Right lung (tissue), 5 donors: ENCODE results near the gene DOK1. TPM values are rescaled to one million over a fixed set of nuclear protein-coding genes. Genes with fewer than 3 reads are reported as not detected.
A peak's percentile ranks its signal among the peaks of the same experiment; 100 is the strongest.

Experiments used
- DNase-seq, 2 donors: peaks; one replicate each; pipeline ENCODE4 v3.0.0-alpha.2; 2013
- polyA plus RNA-seq, 5 donors: library from polyadenylated mRNA; unstranded; fragments of 120-200 nt; gene quantifications; one replicate each; pipeline versions ENCODE4 v1.2.1 to v1.2.3, GENCODE V29; 2013; ENCODE audit warnings: inconsistent platforms in 1 of 5, low replicate concordance in 1 of 5; ENCODE audit not compliant: insufficient read length in 5 of 5, insufficient read depth in 1 of 5

Gene DOK1
- polyA plus RNA-seq, 5 donors: 7.7 to 11.8 (median 9.7) TPM

DNA sequence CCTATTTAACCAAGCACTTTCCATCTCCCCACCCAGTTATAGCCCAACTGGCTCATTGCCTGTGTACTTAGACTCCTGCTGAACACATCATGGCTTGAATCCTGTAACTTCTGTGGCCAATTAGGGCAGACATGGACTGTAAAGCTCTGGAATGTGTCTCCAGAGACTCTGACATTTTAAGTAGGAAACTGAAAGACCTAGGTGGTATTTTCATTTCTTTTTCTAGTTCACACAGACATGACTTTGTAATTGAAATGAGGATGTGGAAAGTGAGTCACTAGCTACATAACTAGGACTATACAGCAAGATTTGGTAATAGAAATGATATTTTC is 12.2 kb downstream of the DOK1 start:
- DNase-seq: no peak

DNA sequence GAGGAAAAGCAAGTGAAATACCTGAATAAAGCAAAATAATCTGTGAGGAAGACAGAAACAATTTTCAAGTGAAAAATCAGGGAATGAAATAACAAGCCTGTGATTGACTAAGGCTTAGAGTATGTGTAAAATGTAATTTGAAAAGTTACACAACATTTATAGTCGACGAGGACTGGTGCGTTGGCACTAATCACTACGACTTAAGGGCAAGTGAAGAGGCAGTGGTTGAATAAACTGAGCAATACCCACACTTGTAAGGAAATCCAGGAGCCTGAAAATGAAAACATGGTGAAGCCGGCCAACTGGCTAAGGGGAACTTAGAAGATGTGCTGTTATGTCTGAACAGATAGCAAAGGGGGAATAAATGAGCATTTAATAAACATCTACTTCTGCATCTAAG is 13.4 kb downstream of the DOK1 start:
- DNase-seq: no peak

DNA sequence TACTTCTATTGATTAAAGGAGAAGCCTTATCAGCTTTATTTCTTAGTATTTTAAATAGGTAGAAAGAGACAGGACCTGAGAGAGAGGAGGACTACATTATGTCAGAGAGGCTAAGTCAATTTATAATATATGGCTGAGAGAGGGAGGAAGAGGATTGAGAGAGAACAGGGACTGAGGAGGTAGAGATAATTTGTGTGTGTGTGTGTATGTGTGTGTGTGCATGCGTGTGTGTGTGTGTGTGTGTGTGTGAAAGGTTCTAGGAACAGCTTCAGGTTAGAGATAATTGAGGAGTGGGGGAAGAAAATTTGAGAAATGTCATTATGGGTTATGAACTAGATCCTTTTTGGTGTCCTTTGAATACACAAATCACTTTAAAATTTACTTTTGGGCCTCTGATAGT is 15.2 kb downstream of the DOK1 start:
- no peak for DNase-seq

DNA sequence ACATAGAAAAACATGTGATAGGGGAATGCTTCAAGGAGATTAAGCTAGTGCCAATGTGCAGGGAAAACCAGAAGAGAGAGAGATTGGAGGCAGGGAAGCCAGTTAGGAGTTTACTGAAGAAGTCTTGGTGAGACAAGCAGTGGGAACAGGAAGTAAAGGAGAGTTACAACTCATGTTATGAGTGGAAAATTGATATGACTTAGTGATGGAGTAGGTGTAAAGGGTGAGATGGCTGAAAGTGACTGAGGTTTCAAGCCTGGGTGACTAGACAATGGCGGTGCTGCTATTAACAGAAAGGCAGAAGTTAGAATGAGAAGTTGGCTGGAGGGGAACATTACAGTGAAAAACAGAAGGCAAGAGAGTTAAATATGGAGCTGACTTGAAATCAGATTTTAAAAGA is 16.5 kb downstream of the DOK1 start:
- no peak for DNase-seq

DNA sequence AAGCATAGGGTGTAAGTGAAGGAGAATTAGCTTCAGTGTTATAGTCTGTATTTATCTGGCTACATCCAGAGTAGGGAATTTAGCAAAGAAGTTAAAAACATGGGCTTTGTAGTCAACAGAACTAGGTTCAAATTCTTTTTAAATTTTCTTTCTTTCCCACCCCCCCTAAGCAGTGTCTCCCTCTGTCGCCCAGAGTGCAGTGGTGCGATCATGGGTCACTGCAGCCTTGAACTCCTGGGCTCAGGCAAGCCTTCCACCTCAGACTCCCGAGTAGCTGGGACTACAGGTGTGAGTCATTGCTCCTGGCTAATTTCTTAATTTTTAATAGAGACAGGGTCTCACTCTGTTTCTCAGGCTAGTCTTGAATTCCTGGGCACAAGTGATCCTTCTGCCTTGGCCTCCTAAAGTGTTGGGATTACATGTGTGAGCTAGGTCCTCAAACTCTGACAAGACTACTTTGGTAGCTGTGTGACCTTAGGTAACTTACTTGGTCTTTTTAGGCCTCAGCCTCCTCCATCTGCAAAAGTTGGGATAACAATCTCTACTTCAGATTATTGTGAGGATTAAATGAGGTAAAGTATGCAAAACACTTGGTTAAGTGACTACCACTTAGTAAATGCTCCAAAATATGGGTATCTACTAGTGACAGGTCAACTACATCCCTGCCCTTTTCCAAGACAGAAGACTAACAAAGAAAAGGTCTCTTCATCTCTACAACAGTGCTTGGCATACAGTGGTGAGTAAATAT is 17.8 kb downstream of the DOK1 start:
- no peak for DNase-seq

DNA sequence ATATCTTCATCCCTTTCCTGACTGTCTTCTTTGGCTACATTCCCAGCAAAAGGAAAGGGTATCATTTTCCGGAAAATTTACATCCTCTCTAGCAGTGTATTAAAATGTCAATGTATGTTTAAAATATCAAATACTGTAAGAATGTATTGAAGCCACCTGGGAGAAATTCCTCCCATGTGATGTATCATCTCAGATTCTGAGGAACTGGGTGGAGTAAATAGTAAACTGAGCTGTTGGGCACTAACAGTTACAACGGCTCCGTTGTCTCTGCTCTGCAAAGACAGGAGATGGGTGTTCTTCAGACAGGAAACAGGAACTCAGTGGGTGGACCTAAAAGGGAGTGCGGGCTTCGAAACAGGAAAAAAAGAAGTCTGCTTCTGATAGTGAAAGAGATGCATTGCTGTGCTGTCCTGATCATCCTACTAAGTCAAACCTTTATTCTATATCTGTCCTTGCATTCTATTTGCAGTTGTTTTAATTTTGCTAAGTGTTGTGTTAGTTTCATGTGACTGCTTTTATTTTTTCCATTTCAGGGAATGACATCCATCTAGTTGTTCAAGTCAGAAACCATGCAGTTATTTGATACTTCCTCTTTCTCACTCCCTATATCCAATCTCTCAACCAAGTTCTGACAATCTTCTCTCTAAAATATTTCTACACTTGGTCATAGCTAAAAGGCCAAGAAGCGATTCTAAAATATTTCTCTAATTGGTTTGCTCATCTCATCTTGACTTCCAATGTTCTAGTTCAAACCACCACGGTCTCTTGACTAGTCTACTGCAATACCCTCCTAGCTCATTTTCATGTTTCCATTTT is 19.4 kb downstream of the DOK1 start:
- DNase-seq: no peak

DNA sequence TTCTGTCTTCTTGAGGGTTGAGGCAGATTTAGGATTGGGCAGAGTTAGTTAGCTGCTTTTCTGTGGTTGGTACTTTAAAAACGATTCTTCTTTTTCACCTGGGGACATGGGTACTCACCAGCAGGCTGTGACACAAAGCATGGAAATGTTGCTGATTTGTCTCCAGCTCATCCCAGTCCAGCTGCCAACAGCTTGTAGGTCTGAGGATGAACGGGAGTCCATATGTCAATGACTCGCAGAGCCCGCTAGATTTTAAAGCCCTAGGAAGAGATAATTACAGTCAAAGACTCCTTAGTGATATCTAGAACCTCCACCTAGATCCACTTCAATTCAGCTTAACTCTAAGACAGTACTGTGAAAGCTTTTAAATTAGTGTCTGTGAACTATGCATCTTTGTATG is 20.8 kb downstream of the DOK1 start:
- DNase-seq: no peak

DNA sequence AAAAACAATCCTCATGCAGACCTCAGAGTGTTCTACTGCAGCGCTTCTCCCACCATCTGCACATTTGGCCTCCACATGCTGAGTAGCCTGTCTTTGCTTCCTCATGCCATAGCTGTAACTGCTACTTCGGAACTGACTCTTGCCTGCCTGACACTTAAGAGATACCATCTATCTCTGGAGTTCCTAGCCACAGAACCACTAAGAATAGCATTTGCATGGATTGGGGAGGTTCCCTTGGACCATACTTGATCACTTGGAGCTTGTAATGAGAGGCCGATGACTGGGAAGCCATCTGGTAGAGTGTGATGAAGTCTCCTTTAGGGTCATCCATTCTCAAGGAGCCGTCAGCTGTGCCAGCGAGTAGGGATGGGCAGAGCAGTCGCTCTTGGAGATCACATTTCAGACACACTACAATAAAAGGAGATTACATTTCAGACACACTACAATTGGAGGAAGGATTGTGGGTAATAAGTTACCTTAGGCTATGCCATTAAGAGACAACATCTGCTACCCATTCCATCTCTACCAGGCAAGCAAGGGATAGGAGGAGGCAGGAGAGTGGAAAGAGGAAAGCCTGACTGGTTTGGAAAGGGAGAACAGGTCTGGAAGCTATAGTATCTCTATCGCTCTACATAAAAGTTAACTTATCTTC is 21.8 kb downstream of the DOK1 start:
- no peak for DNase-seq

DNA sequence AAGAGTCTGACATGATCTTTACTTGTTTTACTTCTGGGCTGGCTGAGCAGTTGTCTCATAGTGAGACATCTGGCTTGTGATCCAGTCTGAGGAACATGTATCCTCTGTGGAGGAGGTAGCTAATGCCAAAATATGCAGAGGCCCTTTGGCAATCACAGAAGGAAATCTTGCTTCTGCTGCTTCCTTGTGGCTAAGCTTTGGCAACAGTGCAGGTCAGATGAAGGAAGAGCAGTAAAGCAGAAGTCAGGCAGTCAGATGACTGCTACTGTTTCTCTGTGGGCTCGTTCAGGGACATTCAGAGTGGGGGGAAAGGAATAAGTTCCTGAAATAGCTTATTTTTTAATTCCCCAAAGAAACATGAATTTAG is 22.3 kb downstream of the DOK1 start:
- no peak for DNase-seq

DNA sequence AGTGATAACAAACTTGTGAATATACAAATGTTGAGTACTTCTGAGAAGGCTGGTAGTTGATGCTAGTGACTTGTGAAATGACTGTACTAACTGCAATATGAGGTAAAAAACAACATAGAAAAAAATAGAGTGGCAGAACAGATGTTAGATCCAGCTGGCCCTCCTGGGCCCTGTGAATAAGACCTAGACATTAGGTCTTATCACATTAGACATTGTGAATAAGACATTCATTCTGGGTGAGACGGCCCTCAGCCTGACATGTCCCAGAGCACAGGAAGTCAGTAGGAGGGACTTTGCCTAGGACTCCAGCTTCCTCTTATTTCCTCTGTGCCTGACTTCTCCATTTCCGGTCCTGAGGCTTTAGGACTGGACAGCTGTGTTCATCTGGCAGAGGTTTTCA is 22.9 kb downstream of the DOK1 start:
- DNase-seq: no peak

DNA sequence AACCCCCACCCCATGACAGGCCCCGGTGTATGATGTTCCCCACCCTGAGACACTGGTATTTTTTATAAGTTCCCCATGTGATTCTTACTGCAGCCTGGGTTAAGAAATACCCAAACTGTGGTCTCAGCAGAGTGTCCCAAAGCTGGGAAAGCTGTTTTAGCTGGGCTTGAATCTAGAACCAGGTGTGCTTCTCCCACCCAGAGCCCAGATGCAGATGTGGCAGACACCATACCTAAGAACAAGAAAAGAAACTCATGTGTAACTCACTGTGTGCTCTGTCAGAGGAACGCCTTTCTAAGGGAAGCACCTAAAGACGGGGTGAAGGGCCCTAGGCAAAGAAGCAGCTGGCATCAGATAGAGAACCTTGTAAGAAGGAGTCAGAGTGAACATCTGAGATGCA is 23.9 kb downstream of the DOK1 start:
- DNase-seq: no peak

DNA sequence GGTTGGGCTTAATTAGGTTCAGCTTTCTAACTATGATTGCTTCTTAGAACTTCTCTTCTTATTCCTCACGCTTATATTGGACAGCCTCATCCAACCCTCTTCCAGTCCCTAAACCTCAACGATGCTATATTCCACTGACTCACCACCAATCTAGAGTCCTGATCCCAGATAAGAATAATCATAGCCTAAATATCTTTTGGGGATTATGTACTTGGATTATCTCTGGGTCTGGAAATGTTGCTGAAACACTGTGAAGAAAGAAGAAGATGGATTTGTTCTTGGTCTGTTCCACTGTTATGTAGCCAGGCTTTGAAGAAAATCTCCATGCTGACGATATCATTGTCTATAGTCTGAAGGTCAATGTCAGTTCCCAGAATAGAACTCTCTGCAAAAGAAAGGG is 26.9 kb downstream of the DOK1 start:
- no peak for DNase-seq

DNA sequence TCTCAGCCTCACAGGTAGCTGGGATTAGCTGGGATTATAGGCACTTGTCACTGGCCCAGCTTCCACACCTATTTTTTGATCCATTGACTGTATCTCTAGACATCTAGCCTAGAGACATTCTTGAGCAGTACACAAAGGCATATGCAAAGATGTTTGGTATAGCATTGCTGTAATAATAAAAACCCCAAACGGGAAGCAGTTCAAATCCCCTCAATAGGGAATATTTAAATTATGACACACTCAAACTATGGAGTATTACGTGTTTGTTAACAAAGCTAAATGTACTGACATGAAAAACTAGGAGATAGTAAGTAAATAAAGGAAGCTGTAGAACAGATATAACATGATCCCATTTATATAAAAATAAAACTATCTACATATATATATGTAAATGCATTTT is 27.7 kb downstream of the DOK1 start:
- DNase-seq: no peak

DNA sequence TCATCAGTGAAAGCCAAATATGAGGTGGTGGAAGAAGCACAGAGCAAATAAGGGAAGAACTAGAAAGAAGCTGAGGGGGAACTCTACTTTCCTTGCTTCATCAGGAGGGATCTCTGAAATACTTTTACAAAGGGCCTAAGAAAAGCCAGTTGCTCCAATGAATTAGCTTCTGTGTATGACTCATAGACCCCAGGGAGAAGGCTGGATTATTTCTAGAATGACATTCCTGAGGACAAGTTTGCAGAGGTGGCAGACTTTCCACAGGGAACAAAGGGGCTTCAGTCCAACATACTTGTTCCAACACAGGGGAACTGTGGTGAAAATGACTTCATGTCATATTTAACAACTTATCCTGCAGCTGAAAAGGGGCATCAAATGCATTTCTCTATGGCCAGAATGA is 29.0 kb downstream of the DOK1 start:
- DNase-seq: no peak

DNA sequence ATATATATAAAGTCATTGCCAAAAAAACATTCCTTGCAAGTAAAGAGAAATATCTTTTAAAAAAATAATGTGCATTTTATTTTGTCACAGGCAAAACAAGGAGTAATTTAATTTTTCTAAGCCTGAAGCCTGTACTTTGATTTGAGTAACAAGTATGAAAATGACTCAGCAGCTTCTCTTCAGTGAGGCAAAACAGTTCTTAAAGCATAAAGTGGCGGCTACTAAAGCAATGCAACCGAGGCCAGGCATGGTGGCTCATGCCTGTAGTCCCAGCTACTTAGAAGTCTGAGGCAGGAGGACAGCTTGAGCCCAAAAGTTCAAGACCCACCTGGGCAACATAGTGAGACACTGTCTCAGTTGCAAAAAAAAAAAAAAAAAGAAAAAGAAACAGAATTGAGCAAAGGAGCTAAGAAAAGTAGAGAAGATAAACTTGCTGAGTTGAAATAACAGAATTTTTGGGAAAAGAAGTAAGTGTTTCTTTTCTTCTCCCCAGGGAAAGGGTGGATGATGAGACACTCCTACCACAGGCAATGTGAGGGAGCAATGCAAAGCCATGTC is 29.6 kb downstream of the DOK1 start:
- DNase-seq: no peak

DNA sequence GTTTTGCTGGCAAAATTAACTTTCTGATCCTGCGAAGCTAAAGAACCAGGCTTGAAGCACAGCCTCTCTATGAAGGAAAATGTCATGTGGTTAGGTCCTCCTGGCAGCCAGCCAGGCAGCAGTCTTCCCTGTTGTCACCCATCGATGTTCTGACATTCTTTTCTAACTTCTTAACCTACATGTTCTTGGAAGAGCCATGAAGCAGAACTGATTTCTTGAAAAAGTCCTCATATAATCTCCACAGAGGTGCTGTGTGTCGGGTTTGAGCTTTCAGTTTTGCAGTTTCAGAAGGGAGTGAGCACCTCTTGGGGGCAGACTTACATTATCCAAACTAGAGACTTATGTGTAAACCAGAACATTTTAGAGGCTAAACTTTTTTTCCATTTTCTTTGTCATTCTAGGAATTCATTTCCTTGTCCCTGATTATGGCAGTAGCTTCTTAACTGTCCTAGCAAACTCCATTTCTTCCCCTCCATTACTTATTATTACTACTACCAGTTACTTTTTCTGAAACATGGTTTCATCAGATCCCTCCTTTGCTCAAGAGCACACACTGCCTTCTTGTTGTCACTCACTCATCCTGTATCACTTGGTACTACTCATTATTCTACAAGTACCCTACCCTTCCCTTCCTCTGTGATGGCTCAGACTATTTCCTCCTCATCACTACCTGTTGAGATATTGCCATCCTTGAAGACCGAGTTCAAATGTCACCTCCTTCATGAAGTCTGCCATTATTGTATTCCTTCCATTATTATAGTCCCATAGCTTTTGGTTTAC is 31.1 kb downstream of the DOK1 start:
- DNase-seq: no peak

DNA sequence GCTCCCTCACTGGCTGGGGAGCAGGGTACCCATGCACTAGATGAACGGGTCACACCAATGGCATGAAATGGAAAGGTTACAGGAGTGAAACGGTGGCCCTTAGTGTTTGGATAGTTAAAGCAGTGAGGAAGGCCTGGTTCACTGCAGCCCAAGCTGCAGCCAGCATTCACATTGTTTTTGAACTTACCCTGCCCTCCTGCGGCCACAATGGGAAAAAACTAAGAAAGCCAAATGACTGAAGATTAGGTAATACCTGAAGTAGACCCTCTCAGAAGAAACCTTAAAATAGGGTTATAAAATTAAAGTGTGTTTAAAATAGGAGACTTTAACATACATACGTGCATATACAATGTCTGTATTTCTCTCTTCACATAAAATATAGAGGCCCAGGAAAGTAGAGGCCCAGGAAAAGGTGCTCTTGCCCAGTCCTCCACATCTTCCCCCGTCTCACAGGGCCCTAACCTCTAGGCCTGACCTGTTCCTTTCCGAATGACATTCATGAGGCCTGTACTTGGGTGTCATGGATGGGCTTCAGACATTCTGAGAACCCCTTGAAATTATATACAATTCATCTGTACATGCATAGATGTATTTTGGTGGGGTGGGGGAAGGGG is 33.3 kb downstream of the DOK1 start:
- peak; percentile 54 to 67 for DNase-seq

DNA sequence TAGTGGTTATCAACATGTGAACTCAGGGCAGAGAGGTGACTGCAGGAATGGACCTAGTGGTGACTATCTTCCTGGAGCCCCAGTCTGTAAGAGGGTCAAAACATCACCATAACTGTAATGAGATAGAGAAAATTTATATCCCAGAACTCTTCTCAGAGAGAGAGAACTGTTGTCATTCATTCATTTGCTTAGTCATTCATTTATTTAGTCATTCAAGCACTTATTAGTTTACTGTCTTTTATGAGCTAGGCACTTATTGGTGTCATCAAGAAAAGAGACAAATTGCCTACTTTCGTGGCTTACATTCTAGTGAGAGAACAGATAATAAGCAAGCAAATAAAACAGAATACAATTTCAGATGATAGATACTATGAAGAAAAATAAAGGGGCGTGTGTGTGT is 34.1 kb downstream of the DOK1 start:
- DNase-seq: no peak

DNA sequence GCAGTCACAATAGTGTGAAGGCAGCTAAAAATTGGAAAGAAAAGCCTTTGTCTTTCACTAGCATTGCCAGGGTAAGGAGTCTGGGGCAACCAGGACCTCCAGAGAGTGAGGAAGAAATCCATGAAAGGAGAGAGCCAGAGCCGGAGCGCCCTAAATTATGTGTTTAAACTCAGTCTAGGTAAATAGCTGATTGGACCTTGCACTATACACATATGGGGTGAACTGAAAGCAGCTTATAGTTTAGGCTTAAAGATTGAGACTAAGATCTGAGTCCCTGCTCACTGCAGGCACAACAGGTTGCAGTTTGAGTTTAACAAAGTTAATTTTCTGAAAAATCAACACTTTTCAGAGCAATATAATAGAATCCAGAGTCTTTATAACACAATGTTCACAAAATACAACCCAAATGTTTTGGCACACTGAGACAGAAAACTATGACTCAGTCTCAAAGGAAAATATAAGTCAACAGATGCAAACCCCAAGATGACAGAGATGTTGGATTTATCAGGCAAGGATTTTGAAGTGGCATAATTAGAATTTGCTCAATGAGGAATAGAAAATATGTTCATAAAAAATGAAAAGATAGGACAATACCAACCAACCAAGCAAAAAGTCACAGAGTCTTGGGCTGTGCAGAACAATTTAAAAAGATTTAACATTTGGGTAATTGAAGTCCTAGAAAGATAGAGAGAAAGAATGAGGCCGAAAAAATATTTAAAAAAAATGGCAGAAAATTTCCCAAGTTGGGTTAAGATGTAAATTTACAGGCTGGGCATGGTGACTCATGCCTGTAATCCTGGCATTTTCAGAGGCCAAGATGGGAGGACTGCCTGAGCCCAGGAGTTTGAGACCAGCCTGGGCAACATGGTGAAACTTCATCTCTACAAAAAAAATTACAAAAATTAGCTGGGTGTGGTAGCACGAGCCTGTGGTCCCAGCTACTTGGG is 39.6 kb downstream of the DOK1 start:
- no peak for DNase-seq

DNA sequence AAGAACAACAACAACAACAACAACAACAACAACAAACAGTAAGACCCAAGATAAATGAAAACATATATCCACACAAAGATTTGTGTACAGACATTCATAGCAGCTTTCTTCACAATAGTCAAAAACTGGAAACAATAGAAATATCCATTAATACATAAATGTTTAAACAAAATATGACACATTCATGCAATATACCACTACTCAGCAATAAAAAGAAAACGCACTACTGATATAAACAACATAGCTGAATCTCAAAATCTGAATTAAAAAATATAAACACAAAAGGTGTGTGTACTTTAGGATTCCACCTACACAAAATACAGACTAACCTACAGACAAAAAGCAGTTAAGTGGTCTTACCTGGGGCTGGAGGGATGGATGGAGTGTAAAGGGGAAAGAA is 42.1 kb downstream of the DOK1 start:
- DNase-seq: no peak
